SK-N-SH (cell line): ENCODE measurements around the gene FRS3. TPM values are rescaled to one million over a fixed set of nuclear protein-coding genes. Genes with fewer than 3 reads are reported as not detected.

Experiments
- CTCF ChIA-PET: fragments of 300-600, 350-600 bp; formaldehyde crosslinking; extraction: SDS; loops from one replicate; lab custom pipeline; 2021; lab: Yijun Ruan, JAX
- POLR2A ChIA-PET: fragments of 350-600 bp; sonication (Branson Sonifier 250); formaldehyde crosslinking; extraction: SDS; loops from one replicate; lab custom pipeline; 2020; ENCODE audit warnings: antibody characterized with exemption, inconsistent platforms; lab: Yijun Ruan, JAX
- DNase-seq: peaks from one replicate; pipeline ENCODE4 v3.0.0; 2012
- H2AFZ ChIP-seq: fragments of 200-600 bp; sonication (generic); 2 replicates; pipeline ENCODE4 v1.8.1; 2016; ENCODE audit warnings: antibody characterized with exemption, mild to moderate bottlenecking, low read depth
- H3F3A ChIP-seq: fragments of 200-600 bp; sonication (generic); replicated peaks from 2 replicates; pipeline ENCODE3; 2016; ENCODE audit warnings: antibody characterized with exemption, mild to moderate bottlenecking; ENCODE audit not compliant: insufficient read depth
- H3K27ac ChIP-seq, 2 experiments: fragments of 200-500 bp in 1 of 2; fragments of 200-600 bp in 1 of 2; sonication (Bioruptor generic) in 1 of 2; sonication (generic), shearing (Covaris generic) in 1 of 2; 2 replicates each; pipeline versions ENCODE4 v1.5.1 to v1.6.1; 2014 to 2016; ENCODE audit warnings: low read depth in 2 of 2, inconsistent platforms in 1 of 2, low read length in 1 of 2, mild to moderate bottlenecking in 1 of 2, mixed read lengths in 1 of 2
- H3K27me3 ChIP-seq: fragments of 200-600 bp; sonication (generic), shearing (Covaris generic); 2 replicates; pipeline ENCODE4 v1.6.1; 2016; ENCODE audit warnings: mixed run types; ENCODE audit not compliant: insufficient read depth
- H3K36me3 ChIP-seq, 2 experiments: fragments of 200-500 bp in 1 of 2; fragments of 200-600 bp in 1 of 2; sonication (Bioruptor generic) in 1 of 2; sonication (generic) in 1 of 2; replicated peaks in 1 of 2; 2 replicates each; pipeline versions ENCODE3 to v1.5.1; 2014 to 2016; ENCODE audit warnings: low read length in 1 of 2, mild to moderate bottlenecking in 1 of 2; ENCODE audit not compliant: insufficient read depth in 2 of 2, control insufficient read depth in 1 of 2
- H3K4me1 ChIP-seq, 2 experiments: fragments of 200-500 bp in 1 of 2; fragments of 200-600 bp in 1 of 2; sonication (Bioruptor generic) in 1 of 2; sonication (generic), shearing (Covaris generic) in 1 of 2; 2 replicates each; pipeline versions ENCODE4 v1.5.1 to v1.6.1; 2014 to 2016; ENCODE audit warnings: low read depth in 1 of 2, low read length in 1 of 2, mixed run types in 1 of 2; ENCODE audit not compliant: insufficient read depth in 2 of 2, control insufficient read depth in 1 of 2
- H3K4me2 ChIP-seq: fragments of 200-600 bp; sonication (generic), shearing (Covaris generic); 2 replicates; pipeline ENCODE4 v1.6.1; 2017; ENCODE audit warnings: mixed run types
- H3K4me3 ChIP-seq, 2 experiments: fragments of 200-500 bp in 1 of 2; fragments of 200-600 bp in 1 of 2; sonication (Bioruptor generic) in 1 of 2; sonication (generic), shearing (Covaris generic) in 1 of 2; 2 replicates each; pipeline versions ENCODE4 v1.5.1 to v1.8.1; 2014 to 2016; ENCODE audit warnings: low read depth in 2 of 2, inconsistent platforms in 1 of 2, low read length in 1 of 2, mild to moderate bottlenecking in 1 of 2, mixed read lengths in 1 of 2, moderate library complexity in 1 of 2
- H3K79me2 ChIP-seq: fragments of 200-600 bp; sonication (generic); 2 replicates; pipeline ENCODE4 v1.8.1; 2017; ENCODE audit warnings: mild to moderate bottlenecking; ENCODE audit not compliant: insufficient read depth
- H3K9ac ChIP-seq: fragments of 200-600 bp; sonication (generic); 2 replicates; pipeline ENCODE4 v1.6.1; 2017; ENCODE audit warnings: mixed run types
- H3K9me2 ChIP-seq: fragments of 200-600 bp; sonication (generic); 2 replicates; pipeline ENCODE4 v1.6.1; 2017; ENCODE audit warnings: mixed run types
- H3K9me3 ChIP-seq: fragments of 200-600 bp; sonication (generic); 2 replicates; pipeline ENCODE4 v1.6.1; 2017; ENCODE audit warnings: mixed run types, mild to moderate bottlenecking, moderate library complexity
- H4K20me1 ChIP-seq: fragments of 200-600 bp; sonication (generic); 2 replicates; pipeline ENCODE4 v1.6.1; 2017; ENCODE audit warnings: mild to moderate bottlenecking, mixed run types; ENCODE audit not compliant: insufficient read depth
- ELF1 ChIP-seq: IDR thresholded peaks from 2 replicates; pipeline ENCODE4 v1.4.0; 2012
- EZH2phosphoT487 ChIP-seq: fragments of 200-600 bp; sonication (generic); IDR thresholded peaks from 2 replicates; pipeline ENCODE4 v1.6.1; 2017; ENCODE audit warnings: low read depth, mixed run types, mild to moderate bottlenecking, antibody characterized with exemption, moderate library complexity, borderline replicate concordance
- FOXJ3 ChIP-seq: sonication (generic); formaldehyde crosslinking; IDR thresholded peaks from 2 replicates; pipeline ENCODE4 v1.5.1; 2020; ENCODE audit warnings: mild to moderate bottlenecking, missing genetic modification reagents
- FOXM1 ChIP-seq: IDR thresholded peaks from 2 replicates; pipeline ENCODE4 v1.4.0; 2012; ENCODE audit warnings: low read depth, mild to moderate bottlenecking
- GATA2 ChIP-seq: sonication (generic); formaldehyde crosslinking; IDR thresholded peaks from 2 replicates; pipeline ENCODE4 v1.5.0; 2020; ENCODE audit warnings: mild to moderate bottlenecking, missing genetic modification reagents
- JUND ChIP-seq: IDR thresholded peaks from 2 replicates; pipeline ENCODE4 v1.4.0; 2012
- MEF2A ChIP-seq: IDR thresholded peaks from 2 replicates; pipeline ENCODE4 v1.4.0; 2012; ENCODE audit warnings: low read depth, borderline replicate concordance
- NFIC ChIP-seq: IDR thresholded peaks from 2 replicates; pipeline ENCODE4 v1.4.0; 2012; ENCODE audit warnings: borderline replicate concordance
- PBX3 ChIP-seq: IDR thresholded peaks from 2 replicates; pipeline ENCODE4; 2012
- RAD21 ChIP-seq: IDR thresholded peaks from 2 replicates; pipeline ENCODE4 v1.6.1; 2012; ENCODE audit warnings: mild to moderate bottlenecking, low read length
- RCOR1 ChIP-seq: fragments of 150-350 bp; IDR thresholded peaks from 2 replicates; pipeline ENCODE4 v1.6.1; 2017; ENCODE audit warnings: antibody characterized with exemption, low read length
- REST ChIP-seq: IDR thresholded peaks from 2 replicates; pipeline ENCODE4 v1.6.1; 2012; ENCODE audit warnings: mild to moderate bottlenecking, low read depth, low read length, moderate library complexity
- RFX5 ChIP-seq: IDR thresholded peaks from 2 replicates; pipeline ENCODE4 v1.6.1; 2012; ENCODE audit warnings: mild to moderate bottlenecking, improper control_type of control experiment, low read length
- SIN3A ChIP-seq: IDR thresholded peaks from 2 replicates; pipeline ENCODE4 v1.6.1; 2012; ENCODE audit warnings: low read depth, mild to moderate bottlenecking, low read length, moderate library complexity, borderline replicate concordance
- SMC3 ChIP-seq: IDR thresholded peaks from 2 replicates; pipeline ENCODE4 v1.6.1; 2012; ENCODE audit warnings: low read depth, low read length, improper control_type of control experiment
- TAF1 ChIP-seq: IDR thresholded peaks from 2 replicates; pipeline ENCODE4 v1.6.1; 2012; ENCODE audit warnings: low read depth, mild to moderate bottlenecking, low read length, moderate library complexity, borderline replicate concordance
- TEAD4 ChIP-seq: IDR thresholded peaks from 2 replicates; pipeline ENCODE4 v1.4.0; 2012; ENCODE audit warnings: mild to moderate bottlenecking, borderline replicate concordance; ENCODE audit not compliant: insufficient read depth
- USF1 ChIP-seq: IDR thresholded peaks from 2 replicates; pipeline ENCODE4 v1.4.0; 2012; ENCODE audit warnings: low read depth, borderline replicate concordance
- ZBTB33 ChIP-seq: IDR thresholded peaks from 2 replicates; pipeline ENCODE4 v1.4.0; 2012; ENCODE audit warnings: low read depth, borderline replicate concordance
- WGBS: methylation state at CpG from one replicate; pipeline ENCODE4 v1.1.6; 2017; ENCODE audit warnings: low lambda C conversion rate; 5-methylcytosine and 5-hydroxymethylcytosine counted together
- polyA plus RNA-seq, 3 experiments: library from polyadenylated mRNA; depleted of rRNA; stranded (reverse); fragments of >200 nt; gene quantifications; 2 replicates each; pipeline ENCODE4 v1.2.3, GENCODE V29; 2012

FRS3 gene
- polyA plus RNA-seq, 1 of the 3 experiments (the other 2 are of a cell fraction) = 8.6 TPM

- CTCF ChIA-PET = interaction anchor here (0.8 to 6.4 kb wide), 12 partner anchors 17 to 365 kb away, joined by 3 to 53 read pairs (median 6); partner anchors contain the start of genes FRS3 and TOMM6
- 56% methylated on average over 2 of the region's 11 CpGs for WGBS
Observed at GRCh38 chr6:41733360-41733706, 46.4 kb downstream of the FRS3 start.

More at GRCh38 chr6:41733360-41733706, 46.4 kb downstream of the FRS3 start:
- no peak for DNase-seq
- Histone ChIP-seq H3F3A (peaks cover 10% of the 10 kb centered on the region), H3K27ac (peak overlapping the region; percentile 81 to 96), H4K20me1 (no peaks in the 10 kb centered on the region), H3K36me3 (no peaks in the 10 kb centered on the region), H3K4me2 (peak overlapping the region; percentile 93)
- no peak for TF ChIP-seq TAF1
- TF ChIP-seq FOXM1 = no peak
- TF ChIP-seq RFX5 = no peak
- no peak for TF ChIP-seq GATA2 (CRISPR knock-in tag)
- TF ChIP-seq PBX3 = no peak
- no peak for TF ChIP-seq NFIC
- TF ChIP-seq REST = no peak
- no peak for TF ChIP-seq SIN3A
- no peak for TF ChIP-seq FOXJ3 (CRISPR knock-in tag)
- TF ChIP-seq ELF1 = no peak
- no peak for TF ChIP-seq JUND
- TF ChIP-seq ZBTB33 = no peak
- no peak for TF ChIP-seq MEF2A
- TF ChIP-seq EZH2phosphoT487 = no peak
- no peak for TF ChIP-seq SMC3
- no peak for TF ChIP-seq USF1
- no peak for TF ChIP-seq RAD21
- no peak for TF ChIP-seq RCOR1
- no peak for TF ChIP-seq TEAD4
- TF ChIP-seq, all 33 proteins: peak for 0
- peak overlapping the region; percentile 58 for H3K9ac ChIP-seq
- no peaks in the 10 kb centered on the region for H3K9me2 ChIP-seq
- H2AFZ ChIP-seq = peak overlapping the region; percentile 80; the same call in 1 of the 2 replicates
- H3K79me2 ChIP-seq = peaks cover 46% of the 10 kb centered on the region
- H3K27me3 ChIP-seq = no peaks in the 10 kb centered on the region
- no peaks in the 10 kb centered on the region for H3K9me3 ChIP-seq
- H3K4me1 ChIP-seq = peaks cover 37 to 52% of the 10 kb centered on the region in 2 experiments
- peak overlapping the region; percentile 71 to 72 for H3K4me3 ChIP-seq
- POLR2A ChIA-PET = interaction anchor here (0.6 to 3.6 kb wide), 8 partner anchors 20 to 83 kb away, joined by 3 to 23 read pairs (median 4); partner anchors contain the start of gene TOMM6
